Measurements from ENCODE around the gene BACE2.

BACE2 gene

GRCh38 chr21:41318218-41318617 lies 150.3 kb downstream of the BACE2 start:
- no peak for DNase-seq (ENCODE audit: low spot score)
- no peak for TF ChIP-seq CTCF (IDR thresholded peaks at IDR 0.05; ENCODE audit: extremely low read depth, missing control alignments)

GRCh38 chr21:41319273-41319672 lies 151.3 kb downstream of the BACE2 start:
- no peak for TF ChIP-seq CTCF (IDR thresholded peaks at IDR 0.05; ENCODE audit: extremely low read depth, missing control alignments)
- DNase-seq (ENCODE audit: low spot score) = no peak

- TF ChIP-seq CTCF (IDR thresholded peaks at IDR 0.05; ENCODE audit: extremely low read depth, missing control alignments) = no peak
- DNase-seq (ENCODE audit: low spot score) = no peak
Observed at GRCh38 chr21:41321211-41321907, 153.4 kb downstream of the BACE2 start.

- no peak for DNase-seq (ENCODE audit: low spot score)
- TF ChIP-seq CTCF (IDR thresholded peaks at IDR 0.05; ENCODE audit: extremely low read depth, missing control alignments) = no peak
Observed at GRCh38 chr21:41321908-41322495, 154.0 kb downstream of the BACE2 start.

- no peak for DNase-seq (ENCODE audit: low spot score)
Observed at GRCh38 chr21:41322496-41323382, 154.8 kb downstream of the BACE2 start.

GRCh38 chr21:41325138-41325912 lies 157.4 kb downstream of the BACE2 start:
- no peak for DNase-seq (ENCODE audit: low spot score)

More at GRCh38 chr21:41322496-41323382, 154.8 kb downstream of the BACE2 start:
- no peak for TF ChIP-seq CTCF (IDR thresholded peaks at IDR 0.05; ENCODE audit: extremely low read depth, missing control alignments)

More at GRCh38 chr21:41325138-41325912, 157.4 kb downstream of the BACE2 start:
- no peak for TF ChIP-seq CTCF (IDR thresholded peaks at IDR 0.05; ENCODE audit: extremely low read depth, missing control alignments)
